GM23248 (cell line): ENCODE data around the gene MOB3C.

Source experiments
- EZH2 ChIP-seq: fragments of 200-600 bp; sonication (generic); IDR thresholded peaks from 2 replicates; pipeline ENCODE4 v1.6.1; 2018; ENCODE audit warnings: antibody characterized with exemption, mild to moderate bottlenecking; ENCODE audit not compliant: insufficient read depth, poor library complexity, severe bottlenecking
- EZH2phosphoT487 ChIP-seq: fragments of 200-600 bp; sonication (generic); IDR thresholded peaks from 2 replicates; pipeline ENCODE4 v1.6.1; 2018; ENCODE audit warnings: antibody characterized with exemption, moderate library complexity, mild to moderate bottlenecking, low read depth; ENCODE audit not compliant: insufficient read depth

GRCh38 chr1:46652321-46653100, 35.9 kb upstream of the MOB3C start:
- TF ChIP-seq EZH2 (no peak), EZH2phosphoT487 (no peak)
